Neuronal stem cell (in vitro differentiated cells): Measurements from ENCODE around the gene BMPER.

Source experiments
- DNase-seq: peaks from one replicate; pipeline ENCODE4 v3.0.0-alpha.2; 2013; ENCODE audit warnings: low spot score
- H2AFZ ChIP-seq: one replicate; pipeline ENCODE4 v1.6.1; 2013; ENCODE audit warnings: mild to moderate bottlenecking, low read length, inconsistent platforms
- H2AK5ac ChIP-seq: 2 replicates; pipeline ENCODE4 v1.6.1; 2013; ENCODE audit warnings: low read depth, mild to moderate bottlenecking, inconsistent platforms, low read length, moderate library complexity, mixed read lengths
- H2BK120ac ChIP-seq: 2 replicates; pipeline ENCODE4 v1.6.1; 2013; ENCODE audit warnings: low read depth, mild to moderate bottlenecking, inconsistent platforms, low read length, moderate library complexity, mixed read lengths
- H2BK12ac ChIP-seq: one replicate; pipeline ENCODE4 v1.6.1; 2013; ENCODE audit warnings: low read length, inconsistent platforms
- H2BK15ac ChIP-seq: 2 replicates; pipeline ENCODE4 v1.6.1; 2013; ENCODE audit warnings: mild to moderate bottlenecking, low read length, inconsistent platforms, mixed read lengths
- H2BK5ac ChIP-seq: one replicate; pipeline ENCODE4 v1.6.1; 2013; ENCODE audit warnings: inconsistent platforms, mild to moderate bottlenecking, low read length, moderate library complexity
- H3K14ac ChIP-seq: one replicate; pipeline ENCODE4 v1.6.1; 2013; ENCODE audit warnings: low read length, inconsistent platforms
- H3K18ac ChIP-seq: 2 replicates; pipeline ENCODE4 v1.6.1; 2013; ENCODE audit warnings: low read length, inconsistent platforms
- H3K23ac ChIP-seq: 2 replicates; pipeline ENCODE4 v1.6.1; 2013; ENCODE audit warnings: low read depth, mild to moderate bottlenecking, mixed read lengths, low read length, inconsistent platforms; ENCODE audit not compliant: poor library complexity
- H3K27ac ChIP-seq: replicated peaks from 3 replicates; pipeline ENCODE4 v1.5.1; 2013; ENCODE audit warnings: low read length, inconsistent platforms
- H3K27me3 ChIP-seq, 3 experiments: 2 replicates each; pipeline ENCODE4 v1.6.1; 2013; ENCODE audit warnings: low read length in 3 of 3, mild to moderate bottlenecking in 2 of 3, inconsistent platforms in 1 of 3, low read depth in 1 of 3, mixed read lengths in 1 of 3, moderate library complexity in 1 of 3; ENCODE audit not compliant: control insufficient read depth in 3 of 3, insufficient read depth in 3 of 3
- H3K36me3 ChIP-seq, 2 donors: replicated peaks in 1 of 2; 2 replicates each; pipeline ENCODE4 v1.6.1; 2013; ENCODE audit warnings: low read length in 2 of 2; ENCODE audit not compliant: control insufficient read depth in 2 of 2, insufficient read depth in 2 of 2
- H3K4ac ChIP-seq: 2 replicates; pipeline ENCODE4 v1.6.1; 2013; ENCODE audit warnings: inconsistent platforms, mild to moderate bottlenecking, low read length, moderate library complexity
- H3K4me1 ChIP-seq, 2 donors: 1 replicate in 1 of 2; 2 replicates in 1 of 2; pipeline ENCODE4 v1.6.1; 2013; ENCODE audit warnings: low read length in 2 of 2, low read depth in 1 of 2; ENCODE audit not compliant: control insufficient read depth in 2 of 2, insufficient read depth in 1 of 2
- H3K4me2 ChIP-seq: one replicate; pipeline ENCODE4 v1.6.1; 2013; ENCODE audit warnings: mild to moderate bottlenecking, low read length, inconsistent platforms; ENCODE audit not compliant: insufficient read depth, poor library complexity, severe bottlenecking
- H3K4me3 ChIP-seq, 2 donors: 2 replicates each; pipeline ENCODE4 v1.5.1; 2013; ENCODE audit warnings: low read length in 2 of 2, mild to moderate bottlenecking in 2 of 2, inconsistent platforms in 1 of 2, moderate library complexity in 1 of 2
- H3K79me1 ChIP-seq: one replicate; pipeline ENCODE4 v1.6.1; 2013; ENCODE audit warnings: low read depth, mild to moderate bottlenecking, inconsistent platforms, low read length, moderate library complexity
- H3K9ac ChIP-seq: one replicate; pipeline ENCODE4 v1.6.1; 2013; ENCODE audit warnings: mild to moderate bottlenecking, low read depth, low read length, inconsistent platforms; ENCODE audit not compliant: poor library complexity
- H3K9me3 ChIP-seq, 2 donors: replicated peaks in 1 of 2; 2 replicates each; pipeline versions ENCODE3 to v1.6.1; 2013; ENCODE audit warnings: low read length in 2 of 2, mild to moderate bottlenecking in 2 of 2, inconsistent platforms in 1 of 2, low read depth in 1 of 2, mixed read lengths in 1 of 2, moderate library complexity in 1 of 2; ENCODE audit not compliant: control insufficient read depth in 2 of 2, insufficient read depth in 1 of 2
- H4K8ac ChIP-seq: one replicate; pipeline ENCODE4 v1.6.1; 2013; ENCODE audit warnings: low read depth, mild to moderate bottlenecking, inconsistent platforms, low read length, moderate library complexity
- H4K91ac ChIP-seq: one replicate; pipeline ENCODE4 v1.6.1; 2013; ENCODE audit warnings: low read length, low read depth, mild to moderate bottlenecking, inconsistent platforms; ENCODE audit not compliant: poor library complexity
- WGBS, 2 donors: extraction: QIAGEN DNeasy Blood & Tissue Kit; methylation state at CpG; one replicate each; pipeline ENCODE4 v1.1.7; 2013; ENCODE audit warnings: missing lambda C conversion rate in 2 of 2, mixed read lengths in 1 of 2; ENCODE audit not compliant: insufficient read length in 2 of 2, insufficient replicate concordance in 1 of 2; ENCODE audit errors: extremely low coverage in 2 of 2; 5-methylcytosine and 5-hydroxymethylcytosine counted together

Gene BMPER

DNA sequence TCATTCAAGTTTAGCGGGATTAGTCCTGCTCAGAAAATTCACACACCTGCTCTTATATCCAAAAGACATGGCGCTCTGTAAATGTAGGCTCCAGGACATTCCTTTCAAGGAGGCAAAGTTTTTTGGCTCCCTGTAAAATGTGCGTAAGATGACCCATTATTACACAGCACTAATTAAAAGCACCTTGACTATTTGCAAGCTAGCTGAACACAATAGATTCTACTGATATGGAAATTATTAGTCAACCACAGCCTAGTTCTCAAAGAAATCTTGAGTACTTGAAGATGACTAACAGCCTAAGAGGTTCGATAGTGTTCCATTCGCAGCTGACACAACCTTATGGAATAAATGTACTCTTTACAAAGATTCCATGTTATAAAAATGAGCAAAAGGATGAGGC lies 175.2 kb downstream of the BMPER start:
- no peaks in the 10 kb centered on the region for H3K79me1 ChIP-seq
- no peaks in the 10 kb centered on the region for H3K9me3 ChIP-seq
- H2BK5ac ChIP-seq, result no peak overlapping the region
- H2AFZ ChIP-seq, result no peak overlapping the region
- no peak overlapping the region for H2AK5ac ChIP-seq
- H3K4me1 ChIP-seq, result no peaks in the 10 kb centered on the region
- no peak overlapping the region for H4K8ac ChIP-seq
- no peak overlapping the region for H3K18ac ChIP-seq
- H2BK120ac ChIP-seq, result no peak overlapping the region
- WGBS, 2 donors, result no CpG with 5 or more reads among the region's 5 CpGs
- no peak overlapping the region for H3K14ac ChIP-seq
- no peak overlapping the region for H4K91ac ChIP-seq
- no peak overlapping the region for H3K27ac ChIP-seq
- no peaks in the 10 kb centered on the region for H3K36me3 ChIP-seq
- H3K4ac ChIP-seq, result no peak overlapping the region
- no peak overlapping the region for H3K9ac ChIP-seq
- no peaks in the 10 kb centered on the region for H3K27me3 ChIP-seq
- no peak overlapping the region for H2BK15ac ChIP-seq
- no peak overlapping the region for H3K4me3 ChIP-seq
- H2BK12ac ChIP-seq, result no peak overlapping the region
- no peak overlapping the region for H3K23ac ChIP-seq
- no peak overlapping the region for H3K4me2 ChIP-seq
- no peak for DNase-seq

- H2BK12ac ChIP-seq, result no peak overlapping the region
- no peak overlapping the region for H3K9ac ChIP-seq
- H2BK15ac ChIP-seq, result no peak overlapping the region
- no peak overlapping the region for H4K8ac ChIP-seq
- no peak overlapping the region for H2AFZ ChIP-seq
- no peaks in the 10 kb centered on the region for H3K4me1 ChIP-seq
- WGBS, 2 donors, result no CpG with 5 or more reads among the region's 1 CpG
- DNase-seq, result no peak
- no peak overlapping the region for H3K4me2 ChIP-seq
- H3K9me3 ChIP-seq, result no peaks in the 10 kb centered on the region
- no peaks in the 10 kb centered on the region for H3K79me1 ChIP-seq
- H2BK5ac ChIP-seq, result no peak overlapping the region
- H3K14ac ChIP-seq, result no peak overlapping the region
- H3K4ac ChIP-seq, result no peak overlapping the region
- no peak overlapping the region for H3K23ac ChIP-seq
- no peak overlapping the region for H3K18ac ChIP-seq
- no peaks in the 10 kb centered on the region for H3K27me3 ChIP-seq
- H2AK5ac ChIP-seq, result no peak overlapping the region
- no peak overlapping the region for H2BK120ac ChIP-seq
- no peak overlapping the region for H3K27ac ChIP-seq
- H3K4me3 ChIP-seq, result no peak overlapping the region
- no peak overlapping the region for H4K91ac ChIP-seq
- no peaks in the 10 kb centered on the region for H3K36me3 ChIP-seq
These were observed 176.6 kb downstream of the BMPER start for GRCh38 chr7:34081935-34082334.

- H3K23ac ChIP-seq, result no peak overlapping the region
- no peak overlapping the region for H4K91ac ChIP-seq
- no peaks in the 10 kb centered on the region for H3K27me3 ChIP-seq
- H3K36me3 ChIP-seq, result no peaks in the 10 kb centered on the region
- no peak overlapping the region for H3K18ac ChIP-seq
- H3K27ac ChIP-seq, result no peak overlapping the region
- no peak overlapping the region for H2BK5ac ChIP-seq
- H3K14ac ChIP-seq, result no peak overlapping the region
- no peaks in the 10 kb centered on the region for H3K4me1 ChIP-seq
- DNase-seq, result no peak
- no peak overlapping the region for H3K4me3 ChIP-seq
- H3K9ac ChIP-seq, result no peak overlapping the region
- H2BK15ac ChIP-seq, result no peak overlapping the region
- no peak overlapping the region for H2AK5ac ChIP-seq
- no peak overlapping the region for H2AFZ ChIP-seq
- no peak overlapping the region for H4K8ac ChIP-seq
- no peak overlapping the region for H2BK120ac ChIP-seq
- H3K4ac ChIP-seq, result no peak overlapping the region
- no peak overlapping the region for H2BK12ac ChIP-seq
- no peaks in the 10 kb centered on the region for H3K79me1 ChIP-seq
- H3K9me3 ChIP-seq, result no peaks in the 10 kb centered on the region
- no peak overlapping the region for H3K4me2 ChIP-seq
These were observed 178.1 kb downstream of the BMPER start for GRCh38 chr7:34083440-34083839.

- Histone ChIP-seq H2AFZ (no peak overlapping the region), H3K79me1 (no peaks in the 10 kb centered on the region), H3K27me3 (no peaks in the 10 kb centered on the region), H2BK120ac (no peak overlapping the region), H2BK15ac (no peak overlapping the region), H3K4ac (no peak overlapping the region), H2AK5ac (no peak overlapping the region), H3K4me1 (no peaks in the 10 kb centered on the region), H3K36me3 (no peaks in the 10 kb centered on the region), H3K9ac (no peak overlapping the region), H4K91ac (no peak overlapping the region), H3K9me3 (no peaks in the 10 kb centered on the region), H3K23ac (no peak overlapping the region), H3K18ac (no peak overlapping the region), H3K4me3 (no peak overlapping the region), H3K27ac (no peak overlapping the region), H2BK5ac (no peak overlapping the region), H3K14ac (no peak overlapping the region), H3K4me2 (no peak overlapping the region), H4K8ac (no peak overlapping the region), H2BK12ac (no peak overlapping the region)
- DNase-seq, result no peak
- no CpG with 5 or more reads among the region's 1 CpG for WGBS, 2 donors
These were observed 179.3 kb downstream of the BMPER start for GRCh38 chr7:34084651-34085050.
